CD4-positive, alpha-beta T cell treated with Interferon gamma for 1 hour (primary cell): ENCODE data around the gene RBM24.

Experiments used
- DNase-seq: peaks from one replicate; pipeline ENCODE4 v3.0.0-alpha.2; 2020

RBM24 gene

GRCh38 chr6:17281100-17281496 is at the start of gene RBM24:
Gene RBM24 (plus strand): TSS chr6:17281361. CDS start chr6:17281582, 221 bp downstream.
- DNase-seq: no peak

- DNase-seq: no peak
These were observed 47.6 kb upstream of the RBM24 start for GRCh38 chr6:17233531-17233930.

GRCh38 chr6:17237246-17237645 is 43.9 kb upstream of the RBM24 start:
- DNase-seq: no peak

DNA sequence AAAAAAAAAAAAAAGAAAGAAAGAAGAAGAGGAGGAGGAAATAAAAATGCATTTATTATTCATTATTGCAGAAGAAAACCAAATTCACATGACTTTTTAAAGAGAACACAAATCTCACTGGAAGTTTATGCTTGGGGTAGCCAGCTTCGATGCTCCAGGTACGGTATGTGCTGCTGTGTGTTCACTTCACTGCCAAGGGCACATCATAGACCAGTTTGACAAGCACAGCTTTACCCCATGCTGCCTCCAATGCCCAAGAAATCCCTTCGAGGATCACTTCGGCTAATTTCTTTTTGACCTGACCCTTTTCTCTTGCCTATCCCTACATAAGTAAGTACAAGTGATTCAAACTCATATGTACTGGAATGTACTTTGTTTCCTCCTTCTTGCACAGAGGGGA is 41.9 kb upstream of the RBM24 start:
- no peak for DNase-seq

GRCh38 chr6:17240803-17241500 is 40.2 kb upstream of the RBM24 start:
- no peak for DNase-seq

DNA sequence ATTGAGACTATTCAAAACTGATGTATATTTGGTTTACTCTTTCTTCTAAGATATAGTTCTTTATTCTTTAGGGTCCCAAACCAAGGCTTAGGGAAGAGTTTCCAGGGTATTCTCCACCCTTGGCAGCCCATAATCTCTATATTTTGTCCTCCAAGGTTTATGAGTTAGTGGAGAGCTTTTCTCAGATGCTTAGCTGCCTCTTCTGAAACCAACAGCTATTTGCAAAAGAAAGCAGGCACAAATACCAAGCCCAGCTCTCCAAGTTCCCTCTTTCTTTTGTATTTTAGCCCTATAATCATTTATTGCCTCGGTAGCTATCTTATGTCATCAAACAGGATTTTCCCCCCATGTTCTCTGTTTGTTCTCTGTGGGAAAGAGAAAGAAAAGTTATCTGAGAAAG is 39.1 kb upstream of the RBM24 start:
- DNase-seq: no peak

DNA sequence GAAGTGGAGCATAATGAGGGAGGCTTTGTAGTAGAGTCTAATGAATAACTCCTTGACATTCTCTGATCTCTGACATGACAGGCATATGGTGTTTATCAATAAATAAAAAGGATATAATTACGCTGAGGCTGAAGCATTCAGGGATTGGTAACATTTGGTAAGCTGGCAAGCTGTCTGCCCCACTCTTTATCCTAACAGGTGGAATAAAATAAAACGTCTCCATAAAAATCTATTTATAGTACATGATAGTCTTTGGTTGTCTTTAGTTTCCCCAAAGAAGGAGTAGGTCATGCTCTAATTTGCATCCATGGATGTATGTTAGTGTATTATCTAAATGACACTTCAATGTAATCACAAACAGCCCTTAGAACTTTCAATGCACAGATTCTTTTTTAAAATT is 30.9 kb upstream of the RBM24 start:
- no peak for DNase-seq

DNA sequence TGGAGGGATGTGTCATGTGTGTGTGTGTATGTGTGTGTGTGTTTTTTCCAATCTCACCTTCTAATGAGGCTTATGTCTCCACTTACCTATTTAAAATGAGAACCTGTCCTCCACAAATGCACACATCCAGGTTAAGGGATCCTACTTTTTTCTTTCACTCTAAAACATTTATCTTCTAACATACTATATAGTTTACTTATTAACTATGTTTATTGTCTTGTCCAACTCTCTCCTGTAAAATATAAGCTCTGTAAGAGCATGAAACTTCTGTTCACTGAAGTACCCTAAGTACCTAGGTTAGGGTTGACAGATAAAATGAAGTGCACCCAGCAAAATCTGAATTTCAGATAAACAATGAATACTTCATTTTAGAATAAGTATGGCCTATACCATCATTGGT is 29.2 kb upstream of the RBM24 start:
- no peak for DNase-seq

- DNase-seq: no peak
These were observed 22.4 kb upstream of the RBM24 start for GRCh38 chr6:17258749-17259148.

DNA sequence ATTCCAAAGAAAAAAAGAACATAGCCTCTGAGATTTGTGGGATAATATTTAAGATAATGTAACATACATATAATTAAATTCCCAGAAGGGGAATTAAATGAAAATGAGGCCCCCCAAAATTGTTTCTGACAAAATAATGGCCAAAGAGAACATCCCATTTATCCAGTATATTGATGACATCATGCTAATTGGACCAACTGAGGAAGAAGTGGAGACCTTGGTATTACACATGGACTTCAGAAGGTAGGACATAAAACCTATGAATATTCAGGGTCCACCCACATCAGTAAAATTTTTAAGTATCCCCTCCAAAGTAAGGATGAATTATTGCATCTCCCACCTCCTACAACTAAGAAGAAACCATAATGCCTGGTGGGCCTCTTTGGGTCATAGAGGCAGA is 15.6 kb upstream of the RBM24 start:
- DNase-seq: no peak

DNA sequence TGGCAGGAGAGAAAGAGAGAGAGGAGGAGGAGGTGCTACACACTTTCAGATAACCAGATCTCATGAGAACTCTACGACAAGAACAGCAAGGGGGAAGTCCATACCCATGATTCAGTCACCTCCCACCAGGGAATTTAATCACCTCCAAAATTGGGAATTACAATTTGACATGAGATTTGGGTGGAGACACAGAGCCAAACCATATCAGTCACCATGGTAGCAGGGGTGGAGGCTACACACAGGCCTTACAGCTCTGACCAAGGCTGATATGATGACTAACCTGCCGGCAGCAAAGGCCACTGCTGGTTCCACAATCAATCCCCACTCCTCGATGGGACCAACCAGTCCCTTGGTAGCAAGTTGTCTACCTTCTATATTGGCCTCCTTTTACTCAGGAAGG is 13.6 kb upstream of the RBM24 start:
- no peak for DNase-seq

- no peak for DNase-seq
These were observed 13.0 kb upstream of the RBM24 start for GRCh38 chr6:17268114-17268513.

DNA sequence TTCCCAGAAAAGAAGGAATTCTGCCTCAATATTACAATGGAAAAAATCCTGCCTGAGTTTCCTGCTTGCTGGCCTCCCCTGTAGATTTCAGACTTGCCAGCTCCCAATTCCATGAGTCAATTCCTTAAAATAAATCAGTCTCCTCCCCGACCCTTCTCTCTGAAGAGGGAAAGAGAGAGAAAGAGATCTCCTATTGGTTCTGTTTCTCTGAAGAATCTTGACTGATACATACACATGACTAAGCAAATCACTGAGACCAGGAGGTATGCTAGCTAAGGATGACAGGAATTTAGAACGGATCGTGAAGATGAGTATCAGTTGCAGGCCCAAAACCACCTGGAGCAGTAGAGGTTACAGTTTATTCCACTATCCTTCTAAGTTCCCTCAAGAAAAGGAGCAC is 11.3 kb upstream of the RBM24 start:
- DNase-seq: no peak

- no peak for DNase-seq
These were observed 9.5 kb upstream of the RBM24 start for GRCh38 chr6:17271628-17272027.

- DNase-seq: no peak
These were observed 4.4 kb upstream of the RBM24 start for GRCh38 chr6:17276766-17277165.

DNA sequence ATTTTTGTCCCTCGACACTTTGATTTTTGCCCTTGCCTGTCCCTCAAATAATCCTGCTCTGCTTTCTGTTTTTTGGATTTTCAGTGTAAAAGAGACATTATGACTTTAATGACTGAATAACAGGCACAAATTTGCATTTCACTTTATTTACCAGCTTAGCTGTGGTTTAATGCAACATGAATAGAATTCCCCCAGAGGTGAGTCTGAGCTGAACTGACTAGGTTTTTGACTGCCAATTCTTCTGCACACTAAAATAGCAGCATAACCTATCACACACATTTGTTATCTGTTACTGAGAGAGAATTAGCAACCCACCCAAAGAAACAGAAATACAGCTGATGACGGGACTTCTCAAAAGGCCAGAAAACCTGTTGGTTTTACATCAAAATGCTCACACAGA is 3.9 kb upstream of the RBM24 start:
- DNase-seq: no peak

DNA sequence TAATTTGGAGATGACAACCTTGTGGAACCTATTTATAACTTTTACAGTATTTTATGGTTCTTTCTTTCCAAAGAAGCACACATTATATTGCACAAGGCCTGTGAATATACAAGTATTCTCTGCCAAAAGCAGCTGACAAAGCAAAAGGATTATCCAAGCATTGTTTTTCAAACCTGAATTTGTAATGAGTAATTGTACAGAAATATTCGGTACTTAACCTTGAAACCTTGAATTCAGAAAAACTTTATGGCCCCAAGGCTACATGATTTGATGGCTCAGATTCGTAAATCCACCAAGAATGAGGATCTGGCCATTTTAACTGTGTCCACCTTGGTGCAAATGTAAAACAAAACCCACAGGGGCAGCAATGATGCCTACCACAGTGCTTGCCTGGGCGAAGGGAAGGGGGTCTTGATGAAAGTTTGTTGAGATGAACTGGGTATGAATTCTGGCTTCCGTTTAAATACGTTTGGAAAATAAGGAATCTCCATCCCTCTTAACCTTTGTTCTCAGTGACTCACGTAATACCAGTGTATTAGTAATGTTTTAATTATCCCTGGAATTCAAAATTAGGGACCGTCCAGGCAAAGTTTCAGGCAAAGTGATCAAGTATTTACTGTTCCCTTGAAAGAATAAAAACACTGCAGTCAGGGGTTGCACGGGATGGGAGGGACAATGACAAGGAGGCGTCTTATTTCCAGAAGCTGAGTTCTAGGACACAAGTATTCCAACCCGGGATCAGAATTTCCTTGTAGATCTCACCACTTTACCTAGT is 2.7 kb upstream of the RBM24 start:
- no peak for DNase-seq

GRCh38 chr6:17280138-17280537 is 1.0 kb upstream of the RBM24 start:
- no peak for DNase-seq

DNA sequence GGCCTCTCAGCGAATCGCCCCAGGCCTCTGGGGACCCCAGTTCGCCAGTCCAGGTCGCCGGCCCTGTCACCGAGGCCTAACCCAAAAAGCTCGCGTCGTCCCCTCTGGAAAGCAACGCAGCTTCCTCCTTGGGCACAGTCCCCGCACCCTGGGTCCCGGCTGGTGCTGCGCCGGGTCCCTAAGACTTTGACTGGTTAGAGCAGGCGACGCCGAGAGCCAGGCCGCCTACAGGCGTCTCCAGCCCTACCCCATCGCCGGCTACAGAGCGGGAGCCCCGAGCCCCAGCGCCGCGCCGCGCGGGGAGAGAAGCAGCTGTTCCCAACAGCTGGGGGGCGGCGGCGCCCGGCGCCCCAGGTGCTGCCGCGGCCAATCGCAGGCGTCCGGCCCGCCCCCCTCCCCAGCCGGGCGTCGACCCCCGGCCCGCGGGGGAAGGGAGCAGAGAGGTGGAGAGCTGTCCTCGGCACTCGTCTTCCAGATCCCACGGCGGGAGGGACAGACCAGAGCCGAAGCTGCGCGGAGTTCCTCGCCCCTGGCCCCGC is 540 bp upstream of the RBM24 start:
- DNase-seq: no peak

GRCh38 chr6:17281497-17282481 is 628 bp downstream of the RBM24 start:
- no peak for DNase-seq

GRCh38 chr6:17283074-17283473 is 1.9 kb downstream of the RBM24 start:
- DNase-seq: no peak

- no peak for DNase-seq
These were observed 8.5 kb downstream of the RBM24 start for GRCh38 chr6:17289630-17290061.

DNA sequence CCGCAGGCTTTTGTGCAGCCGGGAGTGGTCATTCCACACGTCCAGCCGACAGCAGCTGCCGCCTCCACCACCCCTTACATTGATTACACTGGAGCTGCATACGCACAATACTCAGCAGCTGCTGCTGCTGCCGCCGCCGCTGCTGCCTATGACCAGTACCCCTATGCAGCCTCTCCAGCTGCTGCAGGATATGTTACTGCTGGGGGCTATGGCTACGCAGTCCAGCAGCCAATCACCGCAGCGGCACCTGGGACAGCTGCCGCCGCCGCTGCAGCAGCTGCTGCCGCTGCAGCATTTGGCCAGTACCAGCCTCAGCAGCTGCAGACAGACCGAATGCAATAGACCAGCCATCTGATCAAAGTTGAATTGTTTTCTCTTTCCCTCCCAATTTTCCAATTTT is 10.6 kb downstream of the RBM24 start:
- no peak for DNase-seq
